GM18508 (cell line): Measurements from ENCODE around the gene PSMB9.

ENCODE experiments used
- ATAC-seq: cut with Tn5 transposase; IDR thresholded peaks from one replicate; pipeline ENCODE4 v1.9.1; 2021; ENCODE audit warnings: moderate number of reproducible peaks; ENCODE audit not compliant: insufficient read depth, unreplicated experiment

PSMB9 gene

GRCh38 chr6:32890831-32891230, 36.8 kb downstream of the PSMB9 start:
- no peak for ATAC-seq

GRCh38 chr6:32894085-32895005, 40.4 kb downstream of the PSMB9 start:
- peak; percentile 83 for ATAC-seq

DNA sequence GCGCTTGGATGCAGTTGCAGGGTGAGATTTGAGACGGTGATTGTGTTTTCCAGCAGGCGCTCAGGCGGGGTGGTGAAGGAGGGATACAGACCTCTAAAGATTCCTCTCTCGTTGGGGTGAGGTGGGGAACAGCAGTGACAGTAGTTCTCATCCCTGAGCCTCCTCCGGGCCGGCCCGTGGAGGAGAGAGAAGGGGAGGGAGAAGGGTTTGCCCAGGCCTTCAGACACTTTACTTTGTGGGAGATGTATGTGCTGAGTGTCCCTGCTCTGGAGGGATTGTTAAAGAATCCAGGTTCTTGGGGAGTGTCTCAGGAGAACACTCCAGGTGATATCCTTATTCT, 41.0 kb downstream of the PSMB9 start:
- no peak for ATAC-seq

- no peak for ATAC-seq
These were observed 50.0 kb downstream of the PSMB9 start for GRCh38 chr6:32903952-32904351.

GRCh38 chr6:32905078-32905477, 51.1 kb downstream of the PSMB9 start:
- ATAC-seq: no peak

GRCh38 chr6:32906539-32906938, 52.5 kb downstream of the PSMB9 start:
- no peak for ATAC-seq

DNA sequence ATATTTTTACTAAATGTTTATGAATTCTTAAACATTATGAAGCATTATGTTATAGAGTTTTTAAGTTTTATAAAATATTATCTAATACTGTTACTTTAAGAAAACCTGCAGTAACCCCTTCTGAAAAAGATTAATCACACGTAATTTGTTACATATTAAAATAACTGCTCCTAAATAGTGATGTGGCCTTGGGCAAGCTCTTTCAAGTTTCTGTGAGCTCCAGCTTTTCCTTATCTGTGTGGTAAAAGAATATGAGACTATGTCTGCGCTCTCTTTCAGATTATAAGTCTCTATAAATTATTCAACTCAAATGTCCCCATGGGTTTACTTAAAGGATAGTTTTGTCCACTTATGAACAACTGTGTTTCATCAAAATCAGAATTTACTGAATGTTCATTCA, 54.9 kb downstream of the PSMB9 start:
- ATAC-seq: no peak
